NB4 (cell line): ENCODE results near the gene KCNK13.

Experiments used
- DNase-seq: peaks from one replicate; pipeline ENCODE4 v3.0.0; 2010; ENCODE audit warnings: low read depth
- H3K4me3 ChIP-seq: one replicate; pipeline ENCODE4 v1.5.1; 2011; ENCODE audit warnings: mild to moderate bottlenecking, low read depth, low read length, moderate library complexity
- CTCF ChIP-seq: IDR thresholded peaks from one replicate; pipeline ENCODE4 v1.5.1; 2012; ENCODE audit warnings: low read depth, low read length
- MAX ChIP-seq: IDR thresholded peaks from 2 replicates; pipeline ENCODE4 v1.6.1; 2011; ENCODE audit warnings: low read depth, low read length
- MYC ChIP-seq: IDR thresholded peaks from 2 replicates; pipeline ENCODE4 v1.6.1; 2011; ENCODE audit warnings: low read depth, low read length
- POLR2A ChIP-seq: IDR thresholded peaks from 2 replicates; pipeline ENCODE4 v1.6.1; 2011; ENCODE audit warnings: mild to moderate bottlenecking; ENCODE audit not compliant: insufficient read length; ENCODE audit errors: extremely low read depth

The KCNK13 gene

DNA sequence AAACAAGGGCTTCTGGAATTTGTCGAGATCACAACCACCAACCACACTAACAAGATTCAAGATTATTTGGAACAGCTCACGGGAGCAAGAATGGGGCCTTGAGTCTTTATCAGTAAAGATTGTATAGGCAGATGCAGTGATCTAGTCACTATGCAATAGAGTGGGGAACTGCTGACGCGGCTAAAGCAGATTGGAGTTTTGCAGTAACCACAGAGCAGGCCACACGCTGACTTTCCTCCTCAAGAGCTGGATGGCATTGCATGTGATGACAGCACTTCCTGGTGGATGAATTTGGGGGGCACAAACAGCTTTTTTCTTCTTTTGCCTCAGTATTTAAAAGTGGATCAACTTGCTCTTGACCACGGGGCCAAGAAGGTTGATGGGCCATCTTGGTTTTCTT, 46.0 kb downstream of the KCNK13 start:
- peak; percentile 52 for DNase-seq
- TF ChIP-seq MAX: no peak
- TF ChIP-seq CTCF: no peak
- no peak for TF ChIP-seq MYC
- no peak for TF ChIP-seq POLR2A
- H3K4me3 ChIP-seq: no peak overlapping the region

- TF ChIP-seq MAX: no peak
- TF ChIP-seq CTCF: peak; percentile 62
- no peak overlapping the region for H3K4me3 ChIP-seq
- DNase-seq: peak; percentile 39
Observed at GRCh38 chr14:90109858-90110257, 48.1 kb downstream of the KCNK13 start.

GRCh38 chr14:90111895-90112534, 50.2 kb downstream of the KCNK13 start:
- no peak for DNase-seq
- H3K4me3 ChIP-seq: no peak overlapping the region
- TF ChIP-seq MAX (no peak), POLR2A (no peak), MYC (no peak), CTCF (no peak)

- no peak overlapping the region for H3K4me3 ChIP-seq
- DNase-seq: no peak
- TF ChIP-seq MAX (no peak), POLR2A (no peak), MYC (no peak), CTCF (no peak)
Observed at GRCh38 chr14:90114554-90114953, 52.8 kb downstream of the KCNK13 start.

DNA sequence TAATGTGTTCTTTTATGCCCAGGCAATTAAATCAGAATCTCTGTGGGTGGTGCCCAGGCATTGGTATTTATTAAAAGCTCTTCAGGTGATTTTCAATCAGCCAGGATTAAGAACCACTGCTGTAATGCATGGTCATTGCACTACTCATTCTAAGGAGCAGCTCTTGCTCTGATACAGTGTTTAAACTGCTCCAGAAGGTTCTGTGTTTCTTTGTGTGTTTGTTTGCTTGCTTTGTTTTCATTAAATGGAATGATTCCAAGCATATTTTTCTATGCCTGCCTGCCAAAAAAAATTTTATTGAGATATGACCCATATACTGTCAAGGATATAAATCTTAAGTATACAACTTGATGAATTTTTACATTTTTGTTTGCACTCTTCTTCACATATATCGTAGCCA, 54.0 kb downstream of the KCNK13 start:
- DNase-seq: no peak
- TF ChIP-seq CTCF (no peak), MAX (no peak), MYC (no peak)
- H3K4me3 ChIP-seq: no peak overlapping the region

DNA sequence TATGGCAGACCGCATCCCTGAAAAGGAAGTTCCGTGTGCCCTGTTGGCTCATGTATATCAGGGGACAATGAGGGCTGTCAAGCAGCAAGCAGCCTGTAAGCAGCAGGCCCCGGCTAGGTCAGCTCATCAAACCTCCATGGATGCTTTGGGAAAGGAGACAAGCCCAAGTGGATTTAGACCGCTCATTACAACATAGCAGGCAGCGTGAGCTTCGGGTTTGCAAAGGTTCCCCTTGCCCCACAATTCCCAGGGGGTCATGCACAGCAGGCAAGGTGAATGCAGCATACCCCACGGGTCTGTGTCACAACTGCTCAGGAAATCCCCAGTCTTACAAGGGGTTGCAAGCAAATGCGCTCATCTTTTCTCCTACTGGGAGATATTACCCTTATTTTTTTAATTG, 54.6 kb downstream of the KCNK13 start:
- H3K4me3 ChIP-seq: no peak overlapping the region
- peak; percentile 77 for DNase-seq
- TF ChIP-seq MAX: no peak
- TF ChIP-seq MYC: no peak
- no peak for TF ChIP-seq CTCF
- no peak for TF ChIP-seq POLR2A
